ENCODE results near the gene PLCXD1.

Gene PLCXD1

GRCh38 chrX:332916-333610, 51.9 kb downstream of the PLCXD1 start:
- no peak for TF ChIP-seq RAD21 (IDR thresholded peaks at IDR 0.05; ENCODE audit: low read depth)
- TF ChIP-seq NFIC (IDR thresholded peaks at IDR 0.05), result no peak
- no peak for TF ChIP-seq CREB1 (IDR thresholded peaks at IDR 0.05; ENCODE audit: low read depth)
- no peak for TF ChIP-seq CEBPB (IDR thresholded peaks at IDR 0.05)
- TF ChIP-seq TEAD4 (IDR thresholded peaks at IDR 0.05), result no peak
- TF ChIP-seq USF1 (IDR thresholded peaks at IDR 0.05), result no peak
- no peak for TF ChIP-seq EGR1 (IDR thresholded peaks at IDR 0.05)
- no peak for TF ChIP-seq TCF12 (IDR thresholded peaks at IDR 0.05; ENCODE audit: low read depth)
- no peak for TF ChIP-seq EP300 (IDR thresholded peaks at IDR 0.05; ENCODE audit: borderline replicate concordance)
- TF ChIP-seq YY1 (IDR thresholded peaks at IDR 0.05; ENCODE audit: low read depth), result no peak
- TF ChIP-seq FOXM1 (IDR thresholded peaks at IDR 0.05; ENCODE audit: borderline replicate concordance, low read depth), result no peak
- TF ChIP-seq TAF1 (IDR thresholded peaks at IDR 0.05; ENCODE audit: low read depth), result no peak
- no peak for TF ChIP-seq MAX (IDR thresholded peaks at IDR 0.05)
- TF ChIP-seq REST (IDR thresholded peaks at IDR 0.05; ENCODE audit: low read depth), result no peak

- no peak for TF ChIP-seq EGR1 (IDR thresholded peaks at IDR 0.05)
- TF ChIP-seq TEAD4 (IDR thresholded peaks at IDR 0.05), result no peak
- TF ChIP-seq EP300 (IDR thresholded peaks at IDR 0.05; ENCODE audit: borderline replicate concordance), result no peak
- TF ChIP-seq REST (IDR thresholded peaks at IDR 0.05; ENCODE audit: low read depth), result no peak
- no peak for TF ChIP-seq USF1 (IDR thresholded peaks at IDR 0.05)
- no peak for TF ChIP-seq TCF12 (IDR thresholded peaks at IDR 0.05; ENCODE audit: low read depth)
- TF ChIP-seq FOXM1 (IDR thresholded peaks at IDR 0.05; ENCODE audit: borderline replicate concordance, low read depth), result no peak
Observed at GRCh38 chrX:333611-334311, 52.6 kb downstream of the PLCXD1 start.

- TF ChIP-seq TAF1 (IDR thresholded peaks at IDR 0.05; ENCODE audit: low read depth) (no peak), TCF12 (IDR thresholded peaks at IDR 0.05; ENCODE audit: low read depth) (no peak), TEAD4 (IDR thresholded peaks at IDR 0.05) (no peak), MAX (IDR thresholded peaks at IDR 0.05) (no peak), CREB1 (IDR thresholded peaks at IDR 0.05; ENCODE audit: low read depth) (no peak), EP300 (IDR thresholded peaks at IDR 0.05; ENCODE audit: borderline replicate concordance) (no peak), NFIC (IDR thresholded peaks at IDR 0.05) (no peak), EGR1 (IDR thresholded peaks at IDR 0.05) (no peak), ZBTB7A (IDR thresholded peaks at IDR 0.05; ENCODE audit: low read depth) (no peak), REST (IDR thresholded peaks at IDR 0.05; ENCODE audit: low read depth) (no peak), YY1 (IDR thresholded peaks at IDR 0.05; ENCODE audit: low read depth) (no peak)
Observed at GRCh38 chrX:334331-334891, 53.2 kb downstream of the PLCXD1 start.
